NCI-H2029 treated with DMSO at 0.1 percent for 48 hours (cell line): ENCODE results near the gene SLC25A25.
A peak's percentile ranks its signal among the peaks of the same experiment; 100 is the strongest.
"Not testable (repeated sequence)": the region's sequence is repeated elsewhere in the genome, so short reads cannot be mapped to it uniquely, and the experiment has no call there.

ENCODE experiments used
- DNase-seq: peaks from one replicate; lab custom pipeline; 2025; lab: John Stamatoyannopoulos, UW

SLC25A25 gene

DNA sequence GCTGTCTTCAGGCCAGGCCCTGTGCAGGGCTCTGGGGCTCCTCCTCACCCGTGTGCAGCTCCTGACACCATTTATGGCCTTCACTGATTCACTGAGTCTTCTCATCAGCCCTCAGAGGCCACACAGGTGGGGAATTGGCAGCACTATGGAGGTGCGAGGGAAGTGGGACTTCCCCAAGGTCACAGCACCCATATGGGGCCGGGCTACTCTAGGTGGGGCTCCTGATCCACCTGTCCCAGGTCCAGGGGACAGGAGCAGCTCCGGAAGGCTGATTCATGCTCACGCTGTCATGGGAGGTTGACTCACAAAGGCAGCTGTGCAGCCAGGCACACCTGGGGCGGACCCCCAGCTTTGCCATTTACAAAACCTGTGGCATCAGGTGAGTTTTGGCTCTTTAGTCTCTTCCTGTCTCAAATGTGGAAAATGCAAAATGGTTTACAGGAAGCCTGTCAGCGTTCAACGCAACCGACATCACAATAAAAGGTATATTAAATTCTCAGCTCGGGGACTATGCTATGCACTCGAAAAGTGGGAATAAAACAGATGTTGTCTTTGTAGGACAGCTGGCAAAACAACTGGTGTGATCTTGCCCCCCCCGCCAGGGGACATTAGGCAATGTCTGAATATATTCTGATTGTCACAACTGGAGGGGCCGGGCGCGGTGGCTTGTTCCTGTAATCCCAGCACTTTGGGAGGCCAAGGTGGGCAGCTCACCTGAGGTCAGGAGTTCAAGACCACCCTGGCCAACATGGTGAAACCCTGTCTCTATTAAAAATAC lies 15.9 kb upstream of the SLC25A25 start:
- DNase-seq, result no peak

DNA sequence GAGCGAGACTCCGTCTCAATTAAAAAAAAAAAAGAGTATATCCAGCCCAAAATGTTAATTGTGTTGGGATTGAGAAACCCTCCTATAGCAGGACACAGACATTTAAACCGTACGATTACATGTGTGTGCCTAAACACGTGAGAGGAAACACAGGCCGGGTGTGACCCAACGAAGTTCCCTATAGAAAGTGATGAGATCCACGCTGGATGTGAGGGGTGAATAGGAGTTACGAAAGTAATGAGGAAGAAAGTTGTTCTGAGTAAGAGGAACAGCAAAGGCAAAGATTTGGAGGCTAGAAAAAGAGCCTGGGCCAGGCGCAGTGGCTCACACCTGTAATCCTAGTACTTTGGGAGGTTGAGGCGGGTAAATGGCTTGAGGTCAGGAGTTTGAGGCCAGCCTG lies 14.5 kb upstream of the SLC25A25 start:
- DNase-seq, result no peak

DNA sequence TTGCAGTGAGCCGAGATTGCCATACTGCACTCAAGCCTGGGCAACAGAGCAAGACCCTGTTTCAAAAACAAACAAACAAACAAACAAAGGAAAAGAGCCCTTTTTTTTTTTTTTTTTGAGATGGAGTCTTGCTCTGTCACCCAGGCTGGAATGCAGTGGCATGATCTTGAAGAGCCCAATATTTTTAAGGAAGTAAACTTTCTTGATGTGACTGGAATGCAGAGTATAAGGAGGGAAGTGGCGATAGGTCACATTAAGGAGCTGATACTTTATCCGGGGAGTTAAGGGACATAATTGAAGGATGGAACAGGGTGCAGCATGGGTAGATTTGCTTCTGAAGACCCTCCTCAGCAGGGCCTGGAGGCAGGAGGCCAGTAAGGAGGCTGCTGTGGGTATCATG lies 13.9 kb upstream of the SLC25A25 start:
- DNase-seq, result no peak

DNA sequence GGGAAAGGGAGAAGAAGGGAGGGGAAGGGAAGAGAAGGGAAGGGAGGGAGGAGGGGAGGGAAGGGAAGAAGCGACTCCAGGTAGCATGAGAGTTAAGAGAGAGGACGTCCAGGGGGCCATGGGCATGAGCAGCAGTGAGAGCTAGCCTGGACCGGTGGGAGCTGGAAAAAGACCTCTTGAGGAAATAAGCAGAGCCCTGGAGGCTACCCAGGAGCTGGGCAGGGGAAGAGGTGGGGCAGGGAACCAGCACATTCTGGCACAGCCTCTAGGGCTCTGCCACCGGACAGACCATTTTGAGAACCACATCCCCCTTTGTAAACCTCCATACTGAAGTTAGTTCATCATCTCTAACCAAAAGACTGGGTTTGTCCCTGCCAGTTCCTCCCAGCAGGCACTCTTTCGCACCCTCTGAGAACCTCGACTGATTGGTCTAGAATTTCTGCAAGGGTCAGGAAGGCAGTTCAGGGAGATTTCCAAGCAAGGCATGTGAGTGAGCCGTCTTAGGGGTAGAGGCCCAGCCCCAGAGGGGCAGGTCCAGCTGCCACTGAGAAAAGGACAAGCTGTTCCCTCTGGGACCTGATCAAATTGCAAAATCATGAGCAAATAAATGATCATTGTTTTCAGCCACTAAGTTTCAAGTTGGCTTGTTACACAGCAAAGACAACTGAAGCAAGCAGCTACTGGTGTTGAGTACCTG lies 12.5 kb upstream of the SLC25A25 start:
- peak; percentile 48 for DNase-seq

DNA sequence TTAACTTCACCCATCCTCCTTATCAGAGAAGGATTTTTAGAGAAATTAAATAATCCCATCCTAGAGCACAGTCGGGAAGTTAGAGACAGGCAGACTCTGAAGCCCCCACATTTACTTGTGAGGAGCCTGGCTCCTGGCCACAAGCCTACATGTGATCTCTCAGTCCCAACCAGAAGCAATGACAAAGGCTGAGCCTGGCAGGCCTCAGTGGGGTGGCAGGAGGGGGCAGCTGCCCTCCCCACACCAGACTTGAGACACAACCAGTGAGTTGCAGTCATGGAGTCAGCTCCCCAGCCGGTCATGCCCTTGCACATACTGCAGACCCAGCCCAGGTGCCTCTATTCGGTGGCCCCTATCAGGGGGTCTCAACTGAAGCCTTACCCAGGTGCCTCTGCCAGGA lies 11.9 kb upstream of the SLC25A25 start:
- DNase-seq, result no peak

DNA sequence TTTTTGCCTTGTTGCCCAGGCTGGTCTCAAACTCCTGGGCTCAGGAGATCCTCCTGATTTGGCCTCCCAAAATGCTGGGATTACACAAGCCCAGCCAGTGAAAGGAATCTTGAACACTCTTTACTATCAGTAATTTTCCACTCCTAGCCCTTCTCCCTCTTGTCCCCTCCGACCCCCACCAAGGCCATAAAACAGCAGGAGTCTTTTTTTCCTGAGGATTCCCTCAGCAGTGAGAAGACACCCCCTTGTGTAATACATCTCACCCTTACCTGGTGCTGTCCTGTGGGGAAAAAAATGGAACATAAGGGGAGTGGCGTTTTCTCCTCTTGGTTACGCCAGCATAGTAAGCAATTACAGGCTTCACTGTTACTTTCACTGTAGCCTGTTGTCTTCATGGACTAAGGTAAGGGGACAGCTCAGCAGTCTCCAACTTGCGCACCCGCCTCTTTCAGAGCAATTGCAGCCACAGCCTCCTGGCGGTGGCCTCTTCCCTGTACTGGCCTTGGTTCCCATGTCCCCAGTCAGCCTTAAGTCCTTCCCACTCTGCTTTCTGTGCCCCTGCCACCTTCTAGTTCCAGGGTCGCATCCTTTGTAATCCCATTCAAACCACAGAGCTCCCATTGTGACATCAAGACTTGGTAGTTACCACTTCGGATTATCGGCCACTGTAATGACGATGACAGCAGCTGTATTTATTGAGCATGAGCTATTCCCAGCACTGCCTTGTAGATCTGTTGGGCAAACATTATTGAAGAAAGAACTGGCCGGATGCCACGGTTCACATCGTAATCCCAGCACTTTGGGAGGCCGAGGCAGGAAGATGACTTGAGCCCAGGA lies 10.9 kb upstream of the SLC25A25 start:
- DNase-seq, result peak; percentile 61

DNA sequence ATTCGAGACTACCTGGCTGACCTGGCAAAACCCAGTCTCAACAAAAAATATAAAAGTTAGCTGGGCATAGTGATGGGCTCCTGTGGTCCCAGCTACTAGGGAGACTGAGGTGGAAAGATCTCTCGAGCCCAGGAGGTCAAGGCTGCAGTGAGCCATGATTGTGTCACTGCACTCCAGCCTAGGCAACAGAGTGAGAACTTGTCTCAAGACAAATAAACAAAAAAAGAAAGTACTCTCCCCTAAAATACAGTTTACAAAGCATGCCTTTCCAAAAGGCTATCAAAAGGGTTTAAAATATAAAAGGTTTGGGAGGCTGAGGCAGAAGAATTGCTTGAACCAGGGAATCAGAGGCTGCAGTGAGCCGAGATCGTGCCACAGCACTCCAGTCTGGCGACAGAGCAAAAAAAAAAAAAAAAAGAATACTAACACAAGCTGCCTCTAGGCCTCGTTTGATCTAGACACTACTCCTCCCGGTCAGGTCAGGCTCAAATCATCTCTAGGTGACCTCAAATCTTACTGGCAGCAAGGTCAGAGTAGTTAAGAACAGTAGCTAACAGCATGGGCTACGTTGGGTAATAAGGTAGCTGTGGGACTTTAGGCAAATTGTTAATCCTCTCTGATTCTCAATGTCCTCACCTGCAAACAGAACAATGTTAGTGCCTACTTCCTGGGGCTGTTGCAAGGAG lies 10.2 kb upstream of the SLC25A25 start:
- no peak for DNase-seq

DNA sequence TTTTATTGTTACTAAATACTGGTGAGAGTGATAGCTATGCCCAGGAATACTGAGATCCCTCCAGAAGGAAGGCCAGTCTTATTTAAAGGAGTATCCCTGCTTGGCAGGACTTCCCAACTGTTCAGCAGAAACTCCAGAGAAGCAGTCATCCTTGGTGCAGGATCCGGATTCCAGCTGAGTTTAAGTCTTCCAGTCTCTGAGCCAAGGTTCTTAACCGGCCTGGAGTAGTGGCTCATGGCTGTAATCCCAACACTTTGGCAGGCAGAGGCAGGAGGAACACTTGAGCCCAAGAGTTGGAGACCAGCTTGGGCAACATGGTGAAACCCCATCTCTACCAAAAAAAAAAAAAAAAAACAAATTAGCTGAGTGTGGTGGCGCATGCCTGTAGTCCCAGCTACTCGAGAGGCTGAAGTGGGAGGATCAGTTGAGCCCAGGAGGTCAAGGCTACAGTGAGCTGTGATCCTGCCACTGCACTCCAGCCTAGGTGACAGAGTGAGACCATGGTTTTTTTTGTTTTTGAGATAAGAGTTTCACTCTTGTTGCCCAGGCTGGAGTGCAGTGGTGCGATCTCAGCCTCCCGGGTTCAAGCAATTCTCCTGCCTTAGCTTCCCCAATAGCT lies 8.6 kb upstream of the SLC25A25 start:
- peak; percentile 22 for DNase-seq

DNA sequence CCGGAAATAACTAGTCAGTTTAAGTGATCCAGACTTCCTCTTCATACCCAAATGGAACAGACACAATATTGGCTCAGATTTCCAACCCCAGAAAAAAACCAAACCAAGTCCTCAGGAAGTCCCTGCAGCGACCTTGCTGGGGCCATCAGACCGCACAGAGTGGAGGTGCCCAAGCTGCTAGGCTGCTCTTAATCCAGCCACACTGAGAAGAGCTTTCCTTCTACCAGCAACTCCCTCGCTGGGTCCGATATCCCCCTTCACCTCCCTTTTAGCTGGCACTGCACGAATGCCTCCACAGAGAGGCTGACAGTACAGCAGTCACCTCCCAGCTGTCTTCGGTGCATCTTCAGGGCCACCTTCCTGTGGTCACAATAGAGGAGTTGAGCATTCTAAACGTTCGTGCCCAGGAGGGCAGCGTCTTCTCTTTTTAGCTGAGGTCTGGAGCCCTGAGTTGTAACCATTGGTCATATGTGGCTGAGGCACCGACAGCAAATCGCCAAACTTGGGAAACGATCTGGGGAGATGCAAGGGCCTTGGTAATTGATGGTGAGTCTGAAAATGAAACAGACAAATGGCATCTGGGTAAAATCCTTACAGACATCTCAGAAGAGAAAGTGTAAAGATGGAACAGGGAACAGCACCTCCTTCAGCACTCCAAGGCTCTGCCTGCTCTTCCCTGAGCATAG lies 6.6 kb upstream of the SLC25A25 start:
- DNase-seq, result peak; percentile 10

DNA sequence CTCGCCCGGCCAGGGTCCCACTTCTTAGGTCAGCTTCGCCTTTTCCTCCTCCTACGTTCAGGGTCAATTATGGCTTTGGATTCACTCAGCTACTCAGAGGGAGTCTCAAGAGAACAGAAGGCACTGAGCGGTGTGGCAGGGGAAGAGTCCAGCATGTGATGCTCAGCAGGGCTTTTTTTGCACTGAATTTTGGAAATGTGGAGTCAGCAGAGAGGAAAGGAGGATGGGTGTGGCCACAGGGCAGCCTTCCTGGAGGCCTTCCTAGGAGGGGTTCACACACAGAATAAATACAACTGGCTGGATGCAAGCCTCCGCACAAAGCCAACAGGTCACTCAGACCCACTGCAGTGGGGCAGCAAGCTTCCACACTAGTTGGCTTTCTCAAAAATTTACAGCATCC lies 5.8 kb upstream of the SLC25A25 start:
- no peak for DNase-seq

DNA sequence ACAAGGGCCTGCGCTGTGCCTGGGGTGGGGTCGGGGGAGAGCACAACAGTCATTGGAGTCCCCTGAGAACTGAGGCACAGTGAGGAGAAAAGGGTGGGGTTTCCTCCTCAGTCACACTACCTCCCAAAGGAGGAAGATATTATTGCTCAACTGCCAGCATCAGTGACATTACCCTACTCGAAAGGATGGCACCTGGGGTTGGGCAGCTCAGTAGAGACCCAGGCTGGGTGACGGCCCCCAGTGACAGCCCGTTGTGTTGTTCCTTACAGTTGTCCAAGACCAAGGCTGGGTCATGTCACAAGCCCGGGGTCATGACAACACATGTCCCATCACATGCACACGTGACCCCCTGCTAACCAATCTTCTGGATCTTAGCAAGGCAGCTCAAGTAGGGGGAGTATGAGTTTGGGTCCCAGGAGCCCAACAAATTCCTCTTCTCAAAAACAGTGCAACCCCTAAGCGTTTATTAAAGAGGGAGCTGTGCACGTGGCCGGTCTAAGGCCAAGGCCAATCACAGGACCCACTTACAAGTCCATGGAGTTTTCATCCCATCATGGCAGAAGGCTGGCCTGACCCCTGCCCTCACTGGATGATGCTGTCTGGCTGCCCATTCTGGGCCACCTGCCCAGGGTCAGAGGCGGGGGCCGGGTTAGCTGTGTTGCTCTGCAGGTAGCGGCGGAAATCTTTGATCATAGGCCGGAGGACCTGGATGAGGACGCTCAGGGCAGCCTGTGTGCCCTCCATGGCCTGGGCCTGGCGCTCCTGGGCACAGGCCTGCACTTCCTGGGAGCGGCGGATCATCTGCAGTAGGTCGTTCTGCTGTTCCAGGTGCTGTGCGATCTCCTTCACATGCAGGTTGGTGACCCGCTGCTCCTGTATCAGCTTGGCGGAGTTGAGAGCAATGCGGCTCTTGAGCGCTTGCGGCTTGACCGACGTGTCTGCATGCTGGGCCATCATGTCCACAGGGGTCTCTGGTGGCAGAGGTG lies 4.9 kb upstream of the SLC25A25 start:
- DNase-seq, result no peak

DNA sequence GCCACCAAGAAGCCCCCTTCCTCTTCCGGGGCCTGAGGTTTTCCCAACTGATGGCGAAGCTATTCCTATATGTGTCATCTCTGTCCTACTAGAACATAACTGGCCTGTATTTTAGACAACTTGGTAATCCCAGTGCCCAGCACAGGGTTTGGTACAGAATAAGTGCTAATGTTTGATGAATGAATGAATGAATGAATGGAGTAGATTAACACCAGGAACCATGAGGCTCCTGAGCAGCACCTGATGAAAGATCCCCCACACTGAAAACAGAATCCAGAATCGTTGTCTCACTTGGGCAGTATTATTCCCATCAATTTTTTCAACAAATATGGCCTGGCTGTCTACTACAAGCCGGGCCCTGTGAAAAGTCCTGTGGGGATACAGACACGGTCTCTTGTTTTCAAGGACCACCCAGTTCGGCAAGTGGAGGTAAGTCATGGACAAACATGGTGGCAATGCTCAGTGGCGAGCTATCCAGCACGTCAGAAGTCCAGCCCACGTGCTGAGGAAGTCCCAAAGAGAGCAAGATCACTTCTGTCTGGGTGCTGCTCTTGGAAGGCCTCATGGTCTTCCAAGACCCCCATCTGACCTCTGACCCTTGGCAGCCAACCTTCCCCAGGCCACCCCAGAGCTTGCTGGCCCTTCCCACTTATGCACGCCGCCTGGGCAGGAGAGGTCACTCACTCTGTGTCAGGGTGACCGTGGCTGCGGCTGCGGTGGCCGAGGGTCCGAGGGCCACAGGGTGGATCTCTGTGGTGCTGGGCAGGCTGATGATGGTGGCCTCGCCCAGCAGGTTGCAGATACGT lies 1.9 kb upstream of the SLC25A25 start:
- no peak for DNase-seq

DNA sequence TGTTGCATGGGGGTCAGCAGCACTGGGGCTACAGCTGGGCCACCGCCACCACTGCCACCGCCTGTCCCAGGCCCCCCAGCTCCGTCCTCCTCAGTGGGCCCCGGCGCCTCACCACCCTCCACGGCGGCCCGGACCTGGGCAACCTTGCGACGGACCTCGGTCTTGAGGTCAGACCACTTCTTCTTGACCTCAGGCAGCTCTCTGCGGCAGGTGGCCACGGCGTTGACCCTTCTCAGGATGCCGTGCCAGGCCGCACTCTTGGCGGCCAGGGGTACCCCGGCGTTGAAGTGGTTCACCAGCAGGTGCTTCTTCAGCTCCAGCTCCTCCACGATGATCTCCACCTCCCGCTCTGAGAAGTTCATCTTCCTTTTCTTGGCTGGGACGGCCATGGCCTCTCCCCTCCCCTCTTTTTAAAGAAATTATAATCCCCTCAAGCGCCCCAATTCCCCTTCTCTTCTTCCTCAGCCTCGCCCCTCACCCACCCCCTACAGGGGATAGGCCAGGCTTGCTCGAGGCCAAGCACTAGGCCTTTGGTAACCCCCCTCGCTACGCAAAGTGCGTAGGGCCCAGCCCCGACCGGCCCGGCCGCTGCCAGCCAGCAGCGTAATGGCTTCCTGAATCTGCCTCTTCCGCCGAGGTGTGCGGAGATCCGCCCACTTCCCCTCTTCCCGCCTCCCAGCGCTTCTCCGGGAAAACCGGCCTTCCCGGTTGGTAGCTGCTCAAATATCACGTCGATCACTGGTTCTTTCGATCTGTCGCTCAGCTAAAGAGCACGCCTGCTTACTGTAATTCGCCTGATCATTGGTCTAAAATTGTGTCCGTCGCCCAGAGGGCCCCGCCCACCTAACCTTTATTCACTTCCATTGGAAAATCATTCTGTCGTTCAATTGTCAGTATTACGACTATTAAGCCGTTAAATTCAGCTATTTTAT lies 1.1 kb upstream of the SLC25A25 start, which contains the start of gene NAIF1:
Gene NAIF1 (minus strand): TSS at position 608 of the 932 bp plus-strand sequence. CDS start 219 bp downstream, at position 389.
- DNase-seq, result peak; percentile 97

DNA sequence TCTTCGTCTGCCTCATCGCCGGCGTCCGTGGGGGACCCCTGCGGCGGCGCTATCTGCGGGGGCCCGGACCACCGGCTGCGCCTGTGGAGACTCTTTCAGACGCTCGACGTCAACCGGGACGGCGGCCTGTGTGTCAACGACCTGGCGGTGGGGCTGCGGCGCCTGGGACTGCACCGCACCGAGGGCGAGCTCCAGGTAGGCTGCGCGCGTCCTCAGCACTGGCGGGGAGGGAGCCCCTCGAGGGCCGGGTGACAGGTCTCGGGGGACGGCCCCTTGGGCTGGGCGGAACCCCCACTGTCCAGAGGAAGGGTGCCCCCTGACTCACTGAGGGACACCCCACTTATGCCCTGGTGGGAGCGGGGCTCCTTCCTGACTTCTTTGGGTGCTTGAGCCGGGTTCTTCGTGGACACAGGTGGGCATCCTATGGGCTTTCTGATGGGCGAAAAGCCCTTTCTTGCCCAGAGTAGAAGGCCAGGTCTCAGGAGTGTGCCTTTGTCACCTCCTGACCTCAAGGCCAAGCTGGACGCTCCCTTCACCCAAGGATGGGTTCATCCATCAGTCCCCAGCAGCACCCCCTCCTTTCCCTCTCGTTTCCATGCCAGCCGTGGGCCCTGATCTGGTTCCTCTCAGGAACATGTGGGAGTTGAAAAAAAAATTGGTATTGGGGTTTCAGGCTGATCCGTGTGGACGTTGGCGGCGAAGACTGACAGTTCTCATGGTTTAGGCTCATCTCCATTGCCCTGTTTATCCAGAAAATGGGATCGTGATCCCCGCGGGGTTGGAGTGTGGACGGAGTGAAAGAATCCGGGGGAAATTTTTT lies 564 bp downstream of the SLC25A25 start:
- DNase-seq, result no peak

DNA sequence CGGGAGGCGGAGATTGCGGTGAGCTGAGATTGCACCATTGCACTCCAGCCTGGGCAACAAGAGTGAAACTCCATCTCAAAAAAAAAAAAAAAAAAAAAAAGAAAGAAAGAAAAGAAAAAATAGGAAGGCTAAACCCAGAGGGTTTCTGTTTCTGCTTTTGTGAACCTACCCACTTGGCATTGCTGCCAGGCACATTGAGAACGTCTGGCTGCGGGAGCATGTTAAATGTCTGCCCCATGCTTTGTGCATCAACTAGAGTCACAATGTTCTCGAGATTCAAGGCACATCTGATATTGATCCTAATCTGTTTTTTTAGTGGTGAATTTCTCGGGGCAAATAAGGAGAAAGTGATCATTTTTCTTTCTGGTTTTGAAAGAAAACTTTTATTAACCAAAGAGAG lies 2.8 kb downstream of the SLC25A25 start:
- DNase-seq, result no peak

DNA sequence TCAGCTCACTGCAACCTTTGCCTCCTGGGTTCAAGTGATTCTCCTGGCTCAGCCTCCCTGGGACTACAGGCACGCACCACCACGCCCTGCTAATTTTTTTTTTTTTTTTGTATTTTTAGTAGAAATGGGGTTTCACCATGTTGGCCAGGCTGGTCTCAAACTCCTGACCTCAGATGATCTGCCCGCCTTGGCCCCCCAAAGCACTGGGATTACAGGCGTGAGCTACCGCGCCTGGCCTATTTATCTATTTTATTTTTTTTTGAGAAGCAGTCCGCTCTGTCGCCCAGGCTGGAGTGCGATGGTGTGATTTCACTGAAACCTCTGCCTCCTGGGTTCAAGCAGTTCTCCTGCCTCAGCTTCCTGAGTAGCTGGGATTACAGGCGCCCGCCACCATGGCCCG lies 3.4 kb downstream of the SLC25A25 start:
- DNase-seq, result not testable (repeated sequence)
